CD4-positive, alpha-beta memory T cell (primary cell): Measurements from ENCODE around the gene GTPBP6. TPM values are rescaled to one million over a fixed set of nuclear protein-coding genes. Genes with fewer than 3 reads are reported as not detected.

Source experiments
- CTCF ChIA-PET: fragments of 350-600 bp; sonication (Branson Sonifier 250); formaldehyde crosslinking; loops from one replicate; lab custom pipeline; 2021; ENCODE audit warnings: inconsistent platforms; ENCODE audit not compliant: partially characterized antibody; lab: Charles Lee
- POLR2A ChIA-PET: fragments of 350-600 bp; sonication (Branson Sonifier 250); formaldehyde crosslinking; loops from one replicate; lab custom pipeline; 2021; ENCODE audit not compliant: partially characterized antibody; lab: Charles Lee
- DNase-seq, 5 donors: peaks; one replicate each; pipeline versions ENCODE4 v3.0.0 to v3.0.0-alpha.2; 2020 to 2022; ENCODE audit warnings: mixed read lengths in 1 of 5
- H3K27ac ChIP-seq: one replicate; pipeline ENCODE4 v1.7.0; 2013; ENCODE audit warnings: low read depth, low read length
- H3K27me3 ChIP-seq: 2 replicates; pipeline ENCODE4 v1.7.0; 2013; ENCODE audit warnings: mild to moderate bottlenecking, low read length, moderate library complexity; ENCODE audit not compliant: insufficient read depth
- H3K36me3 ChIP-seq: 2 replicates; pipeline ENCODE4 v1.7.0; 2013; ENCODE audit warnings: mild to moderate bottlenecking, low read length, moderate library complexity; ENCODE audit not compliant: insufficient read depth
- H3K4me1 ChIP-seq: 2 replicates; pipeline ENCODE4 v1.7.0; 2013; ENCODE audit warnings: mild to moderate bottlenecking, low read length, moderate library complexity; ENCODE audit not compliant: insufficient read depth
- H3K4me3 ChIP-seq, 2 donors: one replicate each; pipeline ENCODE4 v1.7.0; 2013; ENCODE audit warnings: low read length in 2 of 2, mild to moderate bottlenecking in 1 of 2
- H3K9me3 ChIP-seq, 2 donors: one replicate each; pipeline ENCODE4 v1.7.0; 2013; ENCODE audit warnings: low read length in 2 of 2, control low read depth in 1 of 2; ENCODE audit not compliant: control insufficient read depth in 1 of 2
- H3K27ac Mint-ChIP-seq, 7 donors: one replicate each; pipeline ENCODE4 v1.8.0; 2020 to 2021; ENCODE audit warnings: mixed read lengths in 7 of 7, mild to moderate bottlenecking in 6 of 7, inconsistent platforms in 3 of 7, moderate library complexity in 3 of 7
- H3K27me3 Mint-ChIP-seq, 2 donors: one replicate each; pipeline ENCODE4 v1.8.0; 2020 to 2021; ENCODE audit warnings: mixed read lengths in 2 of 2
- H3K36me3 Mint-ChIP-seq, 2 donors: one replicate each; pipeline ENCODE4 v1.8.0; 2020 to 2021; ENCODE audit warnings: mixed read lengths in 2 of 2, inconsistent platforms in 1 of 2, mild to moderate bottlenecking in 1 of 2
- H3K4me1 Mint-ChIP-seq, 4 donors: one replicate each; pipeline ENCODE4 v1.8.0; 2020 to 2021; ENCODE audit warnings: mixed read lengths in 4 of 4, mild to moderate bottlenecking in 1 of 4
- H3K4me3 Mint-ChIP-seq, 8 donors: one replicate each; pipeline ENCODE4 v1.8.0; 2020 to 2021; ENCODE audit warnings: mixed read lengths in 8 of 8, mild to moderate bottlenecking in 7 of 8, moderate library complexity in 6 of 8, inconsistent platforms in 3 of 8
- H3K9me3 Mint-ChIP-seq, 8 donors: one replicate each; pipeline ENCODE4 v1.8.0; 2020 to 2021; ENCODE audit warnings: mixed read lengths in 8 of 8, mild to moderate bottlenecking in 5 of 8, inconsistent platforms in 3 of 8, moderate library complexity in 1 of 8
- intact Hi-C: fragments of 100-400 bp; cut with micrococcal nuclease; formaldehyde crosslinking; loops from one replicate; pipeline ENCODE4 v1.15.1; 2023
- polyA plus RNA-seq, 2 donors: library from polyadenylated mRNA; unstranded; fragments of 300-500 nt; fragmentation: Illumina TruSeq; gene quantifications; one replicate each; pipeline ENCODE4 v1.2.3, GENCODE V29; 2021
- total RNA-seq, 2 experiments: library from RNA; stranded (reverse); gene quantifications; one replicate each; pipeline ENCODE4 v1.2.3, GENCODE V29; 2021

Gene GTPBP6
- total and polyA plus RNA-seq, 4 experiments from 2014 or later: 34.8 to 79.3 (median 63.3) TPM

GRCh38 chrX:338836-339400 is 20.3 kb upstream of the GTPBP6 start:
- Histone ChIP-seq H3K9me3 (no peaks in the 10 kb centered on the region), H3K4me1 (no peaks in the 10 kb centered on the region), H3K4me3 (no peak overlapping the region), H3K36me3 (no peaks in the 10 kb centered on the region), H3K27ac (no peak overlapping the region), H3K27me3 (no peaks in the 10 kb centered on the region)
- no peaks in the 10 kb centered on the region for H3K4me1 Mint-ChIP-seq
- no peaks in the 10 kb centered on the region for H3K27me3 Mint-ChIP-seq
- intact Hi-C loops: no loop called here
- POLR2A ChIA-PET: no interaction called here
- no peak for DNase-seq
- CTCF ChIA-PET: no interaction called here
- H3K27ac Mint-ChIP-seq: peak overlapping the region in 1 of 7 donors; percentile 74
- no peak overlapping the region for H3K4me3 Mint-ChIP-seq
- peaks cover 0 to 4% (median 0%) of the 10 kb centered on the region in 8 donors for H3K9me3 Mint-ChIP-seq
- peaks cover 17 to 26% of the 10 kb centered on the region in 2 donors for H3K36me3 Mint-ChIP-seq

- no peak for DNase-seq
- H3K36me3 Mint-ChIP-seq: peaks cover 17 to 26% of the 10 kb centered on the region in 2 donors
- no peaks in the 10 kb centered on the region for H3K9me3 ChIP-seq
- H3K9me3 Mint-ChIP-seq: peaks cover 0 to 4% (median 0%) of the 10 kb centered on the region in 8 donors
- no peak overlapping the region for H3K27ac ChIP-seq
- intact Hi-C loops: no loop called here
- H3K4me1 ChIP-seq: no peaks in the 10 kb centered on the region
- no peak overlapping the region for H3K4me3 Mint-ChIP-seq
- peak overlapping the region in 1 of 7 donors; percentile 74 for H3K27ac Mint-ChIP-seq
- H3K36me3 ChIP-seq: no peaks in the 10 kb centered on the region
- POLR2A ChIA-PET: no interaction called here
- no peak overlapping the region for H3K4me3 ChIP-seq
- CTCF ChIA-PET: no interaction called here
- H3K27me3 Mint-ChIP-seq: no peaks in the 10 kb centered on the region
- no peaks in the 10 kb centered on the region for H3K4me1 Mint-ChIP-seq
- no peaks in the 10 kb centered on the region for H3K27me3 ChIP-seq
Measured at GRCh38 chrX:338281-338835, 19.8 kb upstream of the GTPBP6 start.

- no peak for DNase-seq
- intact Hi-C loops: no loop called here
- POLR2A ChIA-PET: no interaction called here
Measured at GRCh38 chrX:337331-337831, 18.8 kb upstream of the GTPBP6 start.

GRCh38 chrX:336227-336626 is 17.6 kb upstream of the GTPBP6 start:
- POLR2A ChIA-PET: no interaction called here
- no peak overlapping the region for H3K4me3 Mint-ChIP-seq
- Histone ChIP-seq H3K27ac (no peak overlapping the region), H3K4me1 (peaks cover 7% of the 10 kb centered on the region), H3K9me3 (no peaks in the 10 kb centered on the region), H3K36me3 (no peaks in the 10 kb centered on the region), H3K4me3 (no peak overlapping the region), H3K27me3 (no peaks in the 10 kb centered on the region)
- H3K27ac Mint-ChIP-seq: peak overlapping the region in 2 of 7 donors; percentile 53 to 80
- CTCF ChIA-PET: no interaction called here
- no peaks in the 10 kb centered on the region for H3K27me3 Mint-ChIP-seq
- no peaks in the 10 kb centered on the region for H3K4me1 Mint-ChIP-seq
- intact Hi-C loops: no loop called here
- H3K36me3 Mint-ChIP-seq: peaks cover 16 to 23% of the 10 kb centered on the region in 2 donors
- H3K9me3 Mint-ChIP-seq: peaks cover 0 to 3% (median 0%) of the 10 kb centered on the region in 8 donors
- no peak for DNase-seq

More at GRCh38 chrX:337331-337831, 18.8 kb upstream of the GTPBP6 start:
- CTCF ChIA-PET: no interaction called here
- Mint-ChIP-seq H3K27ac (peak overlapping the region in 1 of 7 donors; percentile 7), H3K4me1 (no peaks in the 10 kb centered on the region), H3K36me3 (peaks cover 17 to 26% of the 10 kb centered on the region in 2 donors), H3K4me3 (peak overlapping the region in 1 of 8 donors; percentile 46), H3K27me3 (no peaks in the 10 kb centered on the region), H3K9me3 (peaks cover 0 to 4% (median 0%) of the 10 kb centered on the region in 8 donors)
- Histone ChIP-seq H3K9me3 (no peaks in the 10 kb centered on the region), H3K27me3 (no peaks in the 10 kb centered on the region), H3K4me1 (no peaks in the 10 kb centered on the region), H3K4me3 (no peak overlapping the region), H3K27ac (no peak overlapping the region), H3K36me3 (no peaks in the 10 kb centered on the region)

GRCh38 chrX:335758-336155 is 17.2 kb upstream of the GTPBP6 start:
- Histone ChIP-seq H3K9me3 (no peaks in the 10 kb centered on the region), H3K27me3 (no peaks in the 10 kb centered on the region), H3K27ac (no peak overlapping the region), H3K4me3 (no peak overlapping the region), H3K4me1 (peaks cover 12% of the 10 kb centered on the region), H3K36me3 (no peaks in the 10 kb centered on the region)
- CTCF ChIA-PET: no interaction called here
- POLR2A ChIA-PET: no interaction called here
- Mint-ChIP-seq H3K27ac (peak overlapping the region in 1 of 7 donors; percentile 53), H3K9me3 (peaks cover 0 to 3% (median 0%) of the 10 kb centered on the region in 8 donors), H3K4me3 (no peak overlapping the region), H3K36me3 (peaks cover 16 to 23% of the 10 kb centered on the region in 2 donors), H3K27me3 (no peaks in the 10 kb centered on the region), H3K4me1 (no peaks in the 10 kb centered on the region)
- intact Hi-C loops: no loop called here
- no peak for DNase-seq

- H3K4me3 Mint-ChIP-seq: no peak overlapping the region
- no peaks in the 10 kb centered on the region for H3K4me1 Mint-ChIP-seq
- H3K27me3 Mint-ChIP-seq: no peaks in the 10 kb centered on the region
- Histone ChIP-seq H3K36me3 (no peaks in the 10 kb centered on the region), H3K4me1 (peaks cover 12% of the 10 kb centered on the region), H3K4me3 (no peak overlapping the region), H3K27ac (no peak overlapping the region), H3K27me3 (no peaks in the 10 kb centered on the region), H3K9me3 (no peaks in the 10 kb centered on the region)
- H3K27ac Mint-ChIP-seq: no peak overlapping the region
- CTCF ChIA-PET: no interaction called here
- POLR2A ChIA-PET: no interaction called here
- intact Hi-C loops: no loop called here
- H3K9me3 Mint-ChIP-seq: peaks cover 0 to 3% (median 0%) of the 10 kb centered on the region in 8 donors
- H3K36me3 Mint-ChIP-seq: peaks cover 16 to 23% of the 10 kb centered on the region in 2 donors
- DNase-seq: no peak
Measured at GRCh38 chrX:334971-335757, 16.6 kb upstream of the GTPBP6 start.

- Mint-ChIP-seq H3K36me3 (peaks cover 16 to 23% of the 10 kb centered on the region in 2 donors), H3K4me3 (no peak overlapping the region), H3K27me3 (no peaks in the 10 kb centered on the region), H3K9me3 (peaks cover 0 to 3% (median 0%) of the 10 kb centered on the region in 8 donors), H3K27ac (no peak overlapping the region), H3K4me1 (no peaks in the 10 kb centered on the region)
- ChIA-PET POLR2A (no interaction called here), CTCF (no interaction called here)
- H3K36me3 ChIP-seq: no peaks in the 10 kb centered on the region
- H3K9me3 ChIP-seq: no peaks in the 10 kb centered on the region
- peaks cover 12% of the 10 kb centered on the region for H3K4me1 ChIP-seq
- no peak overlapping the region for H3K4me3 ChIP-seq
- H3K27me3 ChIP-seq: no peaks in the 10 kb centered on the region
- no peak overlapping the region for H3K27ac ChIP-seq
- DNase-seq: no peak
- intact Hi-C loops: no loop called here
Measured at GRCh38 chrX:334331-334891, 15.8 kb upstream of the GTPBP6 start.
